HG02678 (cell line): ENCODE data around the gene TMEM179.

ENCODE experiments used
- ATAC-seq: cut with Tn5 transposase; IDR thresholded peaks from one replicate; pipeline ENCODE4 v1.9.1; 2021; ENCODE audit warnings: mild to moderate bottlenecking, moderate library complexity; ENCODE audit not compliant: unreplicated experiment

TMEM179 gene

GRCh38 chr14:104558231-104559027, 46.1 kb downstream of the TMEM179 start:
- no peak for ATAC-seq

GRCh38 chr14:104557766-104558165, 46.8 kb downstream of the TMEM179 start:
- no peak for ATAC-seq

- no peak for ATAC-seq
These were observed 47.5 kb downstream of the TMEM179 start for GRCh38 chr14:104557086-104557485.

- no peak for ATAC-seq
These were observed 48.1 kb downstream of the TMEM179 start for GRCh38 chr14:104556256-104557021.

GRCh38 chr14:104555430-104556255, 48.9 kb downstream of the TMEM179 start:
- ATAC-seq, result no peak

- ATAC-seq, result no peak
These were observed 49.8 kb downstream of the TMEM179 start for GRCh38 chr14:104554608-104555429.

- no peak for ATAC-seq
These were observed 50.4 kb downstream of the TMEM179 start for GRCh38 chr14:104554088-104554607.

- ATAC-seq, result no peak
These were observed 51.1 kb downstream of the TMEM179 start for GRCh38 chr14:104553166-104554087.

GRCh38 chr14:104552738-104553125, 51.8 kb downstream of the TMEM179 start:
- ATAC-seq, result no peak

- ATAC-seq, result no peak
These were observed 52.5 kb downstream of the TMEM179 start for GRCh38 chr14:104551851-104552737.

GRCh38 chr14:104550861-104551728, 53.5 kb downstream of the TMEM179 start:
- ATAC-seq, result no peak

- no peak for ATAC-seq
These were observed 54.2 kb downstream of the TMEM179 start for GRCh38 chr14:104550340-104550860.

GRCh38 chr14:104549536-104550339, 54.8 kb downstream of the TMEM179 start:
- ATAC-seq, result no peak

- no peak for ATAC-seq
These were observed 55.6 kb downstream of the TMEM179 start for GRCh38 chr14:104548802-104549535.

GRCh38 chr14:104547998-104548700, 56.4 kb downstream of the TMEM179 start:
- ATAC-seq, result no peak
